Germinal center (tissue), 1 donor: Measurements from ENCODE around the gene HIVEP2.
A peak's percentile ranks its signal among the peaks of the same experiment; 100 is the strongest.

Experiments used
- DNase-seq: peaks from one replicate; pipeline ENCODE4 v3.0.0; 2012; ENCODE audit warnings: mixed read lengths, low spot score

The HIVEP2 gene

GRCh38 chr6:142892254-142893021 is 52.5 kb downstream of the HIVEP2 start:
- no peak for DNase-seq

DNA sequence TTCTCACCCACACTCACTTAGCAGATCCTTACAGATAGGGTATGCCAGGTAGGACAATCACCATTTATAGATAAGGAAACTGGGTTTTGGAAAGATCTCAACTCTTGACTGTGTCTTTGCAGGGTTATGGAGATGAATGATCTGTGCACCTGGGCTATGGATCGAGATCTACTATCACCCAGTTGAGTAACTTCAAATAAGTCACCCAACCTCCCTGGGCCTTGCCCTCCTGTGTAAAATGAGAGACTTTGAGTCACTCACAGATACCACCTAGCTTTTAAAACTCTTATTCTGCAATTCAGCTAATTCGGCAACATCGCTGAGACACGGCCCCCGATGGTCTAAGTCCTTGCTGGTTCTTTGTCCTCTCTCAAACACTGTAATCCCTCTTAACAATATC is 53.5 kb downstream of the HIVEP2 start:
- no peak for DNase-seq

- DNase-seq: no peak
Observed at GRCh38 chr6:142888456-142888855, 56.5 kb downstream of the HIVEP2 start.

DNA sequence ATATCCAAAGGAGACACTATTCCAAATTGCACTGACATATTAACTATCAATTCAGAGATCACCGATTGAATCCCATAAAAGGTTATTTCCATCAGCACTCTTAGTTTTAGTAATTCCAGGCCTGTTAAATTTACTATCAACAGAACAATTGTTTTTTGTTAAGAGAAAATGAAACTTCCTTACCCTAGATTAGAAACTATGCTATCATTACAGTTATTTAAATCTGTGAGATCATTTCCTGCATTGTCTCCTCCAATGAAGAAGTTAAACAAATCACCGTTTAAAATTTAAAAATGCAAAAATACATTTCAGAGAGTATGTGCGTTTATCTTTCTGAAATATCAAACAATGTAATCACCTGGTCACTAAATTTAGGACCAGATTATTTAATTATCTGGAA is 57.5 kb downstream of the HIVEP2 start:
- no peak for DNase-seq

GRCh38 chr6:142886431-142887170 is 58.4 kb downstream of the HIVEP2 start:
- DNase-seq: peak; percentile 17

GRCh38 chr6:142885182-142885867 is 59.7 kb downstream of the HIVEP2 start:
- peak; percentile 15 for DNase-seq

GRCh38 chr6:142884214-142885035 is 60.6 kb downstream of the HIVEP2 start:
- DNase-seq: no peak

GRCh38 chr6:142883011-142883410 is 62.0 kb downstream of the HIVEP2 start:
- no peak for DNase-seq

GRCh38 chr6:142881761-142882160 is 63.2 kb downstream of the HIVEP2 start:
- DNase-seq: no peak

DNA sequence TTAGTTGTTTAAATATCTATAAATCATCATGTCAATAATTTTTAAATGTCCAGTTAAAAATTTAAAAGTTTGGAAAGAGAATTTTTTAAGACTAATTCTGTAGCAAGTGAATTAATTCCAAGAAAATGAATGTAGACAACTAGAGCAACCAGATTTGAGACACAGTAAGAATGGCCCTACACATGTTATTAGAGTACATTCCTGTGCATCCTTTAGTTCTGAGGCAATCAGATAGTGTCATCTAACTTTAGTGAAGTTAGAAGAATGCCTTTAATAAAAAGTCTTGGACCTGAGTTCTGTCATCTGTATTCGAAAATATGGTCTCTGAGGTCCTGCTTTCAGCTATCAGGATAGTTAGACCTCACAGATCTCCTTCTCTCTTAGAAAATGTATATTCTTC is 63.7 kb downstream of the HIVEP2 start:
- no peak for DNase-seq

GRCh38 chr6:142880201-142880600 is 64.8 kb downstream of the HIVEP2 start:
- DNase-seq: no peak

GRCh38 chr6:142879527-142879926 is 65.4 kb downstream of the HIVEP2 start:
- DNase-seq: no peak

- no peak for DNase-seq
Observed at GRCh38 chr6:142879076-142879475, 65.9 kb downstream of the HIVEP2 start.

GRCh38 chr6:142878407-142878806 is 66.6 kb downstream of the HIVEP2 start:
- no peak for DNase-seq

- no peak for DNase-seq
Observed at GRCh38 chr6:142874676-142875075, 70.3 kb downstream of the HIVEP2 start.

DNA sequence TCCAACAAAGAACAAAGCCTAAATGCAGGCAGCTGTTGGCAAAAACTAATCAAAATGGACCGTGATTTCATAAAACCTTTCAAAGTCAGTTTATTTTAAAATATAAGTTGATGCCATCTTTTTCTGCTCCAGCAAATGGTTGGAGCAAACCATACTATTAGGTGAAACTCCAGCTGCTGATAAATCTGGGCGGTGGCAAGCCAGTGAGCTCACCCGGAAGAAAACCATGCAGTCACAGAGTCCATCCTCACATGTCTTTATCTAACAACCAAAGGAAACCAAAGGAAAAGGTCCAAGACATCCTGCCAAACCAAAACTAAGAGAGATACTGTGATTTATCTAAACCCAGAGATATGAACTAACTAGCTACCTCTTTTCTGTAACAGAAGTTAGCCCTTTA is 72.6 kb downstream of the HIVEP2 start:
- no peak for DNase-seq

- no peak for DNase-seq
Observed at GRCh38 chr6:142871910-142872331, 73.1 kb downstream of the HIVEP2 start.

DNA sequence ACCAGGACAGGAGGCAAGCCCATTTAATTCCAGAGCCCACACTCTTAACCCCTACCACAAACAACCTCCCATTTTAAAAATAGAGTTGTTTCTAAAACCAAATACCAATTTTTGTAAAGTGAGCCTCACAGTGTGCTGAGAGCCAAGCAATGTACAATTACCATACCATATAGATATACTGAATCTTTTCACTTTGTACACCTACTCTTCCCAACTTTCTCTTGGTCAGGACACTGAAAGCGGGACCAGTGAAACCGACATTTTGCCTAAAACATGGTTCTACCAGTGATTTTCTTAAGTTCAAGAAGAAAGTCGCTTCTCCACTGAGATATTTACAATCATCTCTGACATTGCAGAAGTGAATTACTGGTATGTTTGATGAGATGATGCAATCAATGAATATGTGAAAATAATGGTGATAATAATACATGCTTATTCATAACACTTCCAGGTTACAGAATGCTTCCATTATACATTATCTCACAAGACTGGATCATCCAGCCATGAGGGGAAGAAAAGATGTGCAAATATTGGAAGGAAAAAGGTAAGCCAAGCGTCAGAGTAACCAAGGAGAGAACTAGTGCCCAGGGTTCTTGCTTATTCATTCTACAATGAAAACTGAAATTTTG is 74.1 kb downstream of the HIVEP2 start:
- DNase-seq: no peak

GRCh38 chr6:142868917-142869316 is 76.1 kb downstream of the HIVEP2 start:
- DNase-seq: no peak

GRCh38 chr6:142867988-142868812 is 76.8 kb downstream of the HIVEP2 start:
- no peak for DNase-seq

GRCh38 chr6:142867355-142867801 is 77.6 kb downstream of the HIVEP2 start:
- no peak for DNase-seq
